ENCODE data around the gene PDE9A. TPM values are rescaled to one million over a fixed set of nuclear protein-coding genes. Genes with fewer than 3 reads are reported as not detected.

The PDE9A gene
- total RNA-seq, 1 experiment from 2014 or later = 31.9 TPM

- Histone ChIP-seq H3K4ac (ENCODE audit: low read depth, low read length) (no peak overlapping the region), H4K5ac (ENCODE audit: insufficient read length, low read depth, low read length) (no peak overlapping the region), H4K8ac (replicated peaks; ENCODE audit: insufficient read length, low read depth, low read length) (no peak overlapping the region), H2BK20ac (ENCODE audit: low read depth, low read length, poor library complexity, severe bottlenecking) (no peak overlapping the region), H2AFZ (ENCODE audit: low read length) (no peak overlapping the region), H3K4me2 (ENCODE audit: insufficient read depth, insufficient read length, low read length) (no peak overlapping the region), H2BK12ac (ENCODE audit: insufficient read length, low read depth, low read length) (no peak overlapping the region), H3K14ac (ENCODE audit: insufficient read depth, low read length) (no peak overlapping the region), H2BK5ac (ENCODE audit: insufficient read length, low read length) (no peak overlapping the region), H3K27ac (ENCODE audit: insufficient read length, low read depth, low read length) (no peak overlapping the region), H3K79me1 (ENCODE audit: insufficient read depth, low read depth, low read length, poor library complexity, severe bottlenecking) (no peaks in the 10 kb centered on the region), H3K79me2 (ENCODE audit: insufficient read depth, low read length) (peaks cover 6% of the 10 kb centered on the region; the same call in 1 of the 2 replicates), H3K9ac (ENCODE audit: extremely low read depth, insufficient read length, low read length) (no peak overlapping the region), H3T11ph (ENCODE audit: low read length) (no peak overlapping the region), H4K20me1 (ENCODE audit: control insufficient read depth, insufficient read depth, insufficient read length) (no peaks in the 10 kb centered on the region), H2AK5ac (ENCODE audit: insufficient read length, low read length) (no peak overlapping the region), H2BK15ac (ENCODE audit: low read depth, low read length) (no peak overlapping the region), H3K18ac (ENCODE audit: insufficient read length, low read depth, low read length) (no peak overlapping the region), H3K23me2 (ENCODE audit: insufficient read length, low read depth, low read length, poor library complexity, severe bottlenecking) (no peaks in the 10 kb centered on the region), H2BK120ac (ENCODE audit: low read depth, low read length, poor library complexity, severe bottlenecking) (no peak overlapping the region), H3K56ac (ENCODE audit: insufficient read length, low read depth, low read length) (no peak overlapping the region), H3K23ac (ENCODE audit: insufficient read length, low read depth, low read length) (no peak overlapping the region), H3K27me3 (ENCODE audit: insufficient read depth, low read length) (no peaks in the 10 kb centered on the region), H3K4me1 (ENCODE audit: insufficient read depth, low read length) (peaks cover 3% of the 10 kb centered on the region; the same call in 1 of the 2 replicates), H4K91ac (ENCODE audit: insufficient read length, low read depth, low read length) (no peak overlapping the region), H3K9me3 (ENCODE audit: control insufficient read depth, low read depth, low read length) (no peaks in the 10 kb centered on the region)
- H3K4me3 Mint-ChIP-seq = no peak overlapping the region; a peak in 1 of 5 replicates
- peaks cover 54 to 58% of the 10 kb centered on the region in 2 experiments for H3K4me1 Mint-ChIP-seq
- peak; percentile 67 for DNase-seq
- WGBS (ENCODE audit: extremely low coverage, insufficient read length, low lambda C conversion rate) = no CpG with 5 or more reads among the region's 13 CpGs
- no peaks in the 10 kb centered on the region; the same call in 1 of the 2 replicates for H3K27me3 Mint-ChIP-seq (ENCODE audit: low read depth)
- peaks cover 0 to 10% (median 10%) of the 10 kb centered on the region in 3 experiments; a peak in 5 of 7 replicates for H3K36me3 Mint-ChIP-seq (ENCODE audit: insufficient read depth in 1 of 3, low read depth in 3 of 3)
- no peaks in the 10 kb centered on the region for H3K9me3 Mint-ChIP-seq
- peak overlapping the region; percentile 50 to 80 (median 59) for H3K27ac Mint-ChIP-seq
- peak; percentile 56 for TF ChIP-seq CTCF (conservative IDR thresholded peaks at IDR 0.05)
Observed at GRCh38 chr21:42669041-42669440, 15.6 kb downstream of the PDE9A start.
